Left colon (tissue), 2 donors: Measurements from ENCODE around the gene UFSP2. TPM values are rescaled to one million over a fixed set of nuclear protein-coding genes. Genes with fewer than 3 reads are reported as not detected.
A peak's percentile ranks its signal among the peaks of the same experiment; 100 is the strongest.

Experiments used
- ATAC-seq: fragments of 200-7000 bp; cut with Tn5 transposase; one replicate; pipeline ENCODE4 v1.9.1; 2020; ENCODE audit warnings: mild to moderate bottlenecking, moderate library complexity
- DNase-seq, 2 donors: peaks; one replicate each; pipeline ENCODE4 v3.0.0-alpha.2; 2020
- intact Hi-C, 2 donors: fragments of 100-400 bp; cut with DNase I in 1 of 2; cut with micrococcal nuclease in 1 of 2; formaldehyde crosslinking; loops; one replicate each; pipeline versions ENCODE4 v1.11.2 to v1.14.0; 2022; cut with DNase I, micrococcal nuclease
- long read RNA-seq: library from polyadenylated mRNA; unstranded; transcript quantifications from one replicate; pipeline ENCODE4 v2.0.0, GENCODE V29; 2021
- total RNA-seq, 2 donors: library from RNA; stranded (reverse); fragmentation: NEBNext Ultra II Directional; extraction: Animal tissue kit (Norgen Biotek cat#: 25700); gene quantifications; one replicate each; pipeline ENCODE4 v1.2.1, GENCODE V29; 2021
- donor health status: DM: no; HTN: no; CAD: no.
- donor health status: DM: yes; HTN: yes; CAD: no.

Gene UFSP2, protein sequence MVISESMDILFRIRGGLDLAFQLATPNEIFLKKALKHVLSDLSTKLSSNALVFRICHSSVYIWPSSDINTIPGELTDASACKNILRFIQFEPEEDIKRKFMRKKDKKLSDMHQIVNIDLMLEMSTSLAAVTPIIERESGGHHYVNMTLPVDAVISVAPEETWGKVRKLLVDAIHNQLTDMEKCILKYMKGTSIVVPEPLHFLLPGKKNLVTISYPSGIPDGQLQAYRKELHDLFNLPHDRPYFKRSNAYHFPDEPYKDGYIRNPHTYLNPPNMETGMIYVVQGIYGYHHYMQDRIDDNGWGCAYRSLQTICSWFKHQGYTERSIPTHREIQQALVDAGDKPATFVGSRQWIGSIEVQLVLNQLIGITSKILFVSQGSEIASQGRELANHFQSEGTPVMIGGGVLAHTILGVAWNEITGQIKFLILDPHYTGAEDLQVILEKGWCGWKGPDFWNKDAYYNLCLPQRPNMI
- 10 to 100 TPM; 20.5 to 26.1 TPM for total RNA-seq
- long read RNA-seq, transcript UFSP2-201 (12 exons, 1,630 nt), result major isoform, 20 of 22 reads
- long read RNA-seq, partial matches to known transcripts, result 0 of 22 reads
- long read RNA-seq, other reads (novel, unspliced or antisense), result 2 of 22 reads

DNA sequence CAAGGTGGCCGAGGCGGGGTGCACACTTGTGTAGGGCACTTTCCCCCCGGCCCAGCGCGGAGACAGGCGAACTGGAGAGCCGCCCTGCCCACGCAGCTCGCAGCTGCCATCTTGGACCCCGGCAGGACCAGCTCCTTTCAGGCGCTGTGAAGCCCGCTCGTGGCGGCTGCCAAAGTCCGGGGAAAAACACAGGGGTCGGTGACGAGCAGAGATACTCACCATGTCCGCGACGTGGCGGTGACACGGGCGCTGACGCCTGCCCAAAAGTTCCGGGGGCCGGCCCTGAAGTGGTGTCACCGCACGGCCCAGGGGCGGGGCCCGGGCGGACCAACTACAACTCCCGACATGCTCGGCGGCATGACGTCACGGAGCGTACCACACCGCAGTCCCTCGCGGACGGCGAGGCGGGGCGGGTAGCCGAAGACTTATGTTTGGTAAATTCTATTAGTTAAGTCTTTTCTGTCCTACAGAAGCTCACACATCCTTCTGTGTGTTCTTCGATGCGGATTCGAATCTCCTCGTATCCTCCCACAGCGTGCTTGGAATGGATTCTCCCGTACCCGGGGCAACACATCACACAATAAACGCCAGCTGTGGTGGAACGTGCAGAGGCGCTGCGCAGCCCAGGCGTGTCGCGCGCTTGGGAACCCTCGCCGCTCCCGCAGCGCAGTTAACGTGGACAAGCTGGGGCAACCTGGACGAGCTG, at the start of gene UFSP2:
UFSP2 (minus strand) TSS at position 318 of the 706 bp plus-strand sequence; CDS start at position 222, 96 bp downstream.
- intact Hi-C loops, result no loop called here
- DNase-seq, result peak; percentile 84 to 93

DNA sequence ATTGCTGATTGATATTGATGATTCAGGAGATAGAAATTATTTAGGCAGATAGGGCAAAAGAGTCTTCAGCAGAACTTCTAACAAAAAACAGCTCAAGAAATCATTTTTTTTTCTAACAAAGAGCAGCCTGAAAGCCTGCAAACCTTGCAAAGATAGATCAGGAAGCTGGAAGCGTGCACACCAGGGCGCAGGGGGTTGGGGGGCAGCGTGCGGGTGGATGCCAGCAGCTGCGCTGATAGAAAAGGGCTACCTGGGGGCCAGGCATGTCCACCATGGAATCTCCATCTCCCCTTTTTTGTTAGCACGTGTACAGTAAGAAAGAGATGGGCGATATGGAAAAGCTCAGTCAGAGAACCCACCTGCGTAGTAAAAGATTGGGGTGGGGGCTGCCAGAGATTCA, 47.5 kb upstream of the UFSP2 start:
- intact Hi-C loops, result no loop called here
- no peak for DNase-seq
- no peak for ATAC-seq

More for the DNA sequence above, at the start of gene UFSP2:
- peak; percentile 95 for ATAC-seq

DNA sequence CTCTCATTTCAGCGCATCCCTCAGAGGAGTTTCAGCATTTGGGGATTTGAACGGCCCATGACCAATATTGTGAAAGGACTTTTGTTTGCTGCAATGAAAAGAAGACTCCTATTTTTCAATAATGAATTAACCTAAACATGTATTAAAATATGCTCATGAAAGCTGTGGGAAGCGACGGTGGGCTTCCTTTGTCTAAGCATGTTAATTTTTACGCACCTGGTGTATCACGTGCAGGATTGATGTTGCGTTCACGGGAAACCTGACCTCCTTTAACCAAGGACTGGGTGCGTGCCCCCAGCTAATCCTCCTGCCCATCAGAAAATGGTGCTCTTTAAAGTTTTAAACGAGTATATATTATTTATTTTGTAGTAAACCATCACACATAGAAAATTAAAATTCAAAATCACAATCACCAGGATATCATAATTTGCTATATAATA, 46.4 kb upstream of the UFSP2 start:
- intact Hi-C loops, result no loop called here
- ATAC-seq (no peak), DNase-seq (peak in 1 of 2 donors; percentile 17)

DNA sequence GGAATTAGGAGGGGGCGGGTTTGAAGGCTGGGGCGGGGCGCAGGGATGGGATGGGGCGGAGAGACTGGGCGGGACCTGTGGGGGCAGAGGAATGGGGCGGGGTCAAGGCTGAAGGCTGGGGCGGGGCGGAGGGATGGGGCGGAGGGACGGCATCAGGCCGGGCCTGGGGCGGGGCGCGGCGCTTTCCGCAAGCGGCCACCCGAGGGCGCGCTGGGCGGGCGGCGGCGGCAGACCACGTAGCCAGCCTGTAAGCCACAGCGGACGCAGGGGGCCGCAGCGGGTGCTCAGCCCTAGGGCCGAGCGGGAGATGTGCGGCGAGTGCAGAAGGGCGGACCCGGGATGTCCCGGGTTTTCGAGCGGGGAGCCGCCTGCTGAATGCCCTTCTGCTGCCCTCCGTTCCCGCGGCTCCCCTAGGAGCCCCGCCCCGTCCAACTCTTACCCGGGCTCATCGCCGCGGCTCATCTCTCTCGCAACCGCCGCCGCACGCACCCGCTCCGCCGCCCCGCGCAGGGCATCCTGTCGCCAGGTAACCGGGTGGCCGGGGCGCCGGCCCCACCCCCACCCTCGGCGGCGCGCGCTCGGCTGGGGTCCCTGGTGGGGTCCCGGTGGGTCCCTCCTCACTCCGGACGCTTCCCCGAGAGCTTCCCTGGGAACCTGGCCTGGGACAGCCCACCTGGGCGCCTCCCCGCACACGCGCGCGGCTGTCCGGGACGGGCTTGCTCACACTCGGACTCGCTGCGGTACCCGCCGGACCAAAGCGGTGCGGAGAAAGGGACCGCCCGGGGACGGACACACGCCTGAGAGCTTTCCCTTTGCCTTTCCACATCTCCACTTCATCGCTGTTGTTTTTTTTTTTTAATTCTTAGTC, 45.7 kb upstream of the UFSP2 start, which contains the start of gene CCDC110:
CCDC110 (minus strand) TSS at position 499 of the 868 bp plus-strand sequence; CDS start at position 449, 50 bp downstream.
- DNase-seq (peak; percentile 92 to 97), ATAC-seq (peak; percentile 97)
- intact Hi-C loops, result no loop called here

DNA sequence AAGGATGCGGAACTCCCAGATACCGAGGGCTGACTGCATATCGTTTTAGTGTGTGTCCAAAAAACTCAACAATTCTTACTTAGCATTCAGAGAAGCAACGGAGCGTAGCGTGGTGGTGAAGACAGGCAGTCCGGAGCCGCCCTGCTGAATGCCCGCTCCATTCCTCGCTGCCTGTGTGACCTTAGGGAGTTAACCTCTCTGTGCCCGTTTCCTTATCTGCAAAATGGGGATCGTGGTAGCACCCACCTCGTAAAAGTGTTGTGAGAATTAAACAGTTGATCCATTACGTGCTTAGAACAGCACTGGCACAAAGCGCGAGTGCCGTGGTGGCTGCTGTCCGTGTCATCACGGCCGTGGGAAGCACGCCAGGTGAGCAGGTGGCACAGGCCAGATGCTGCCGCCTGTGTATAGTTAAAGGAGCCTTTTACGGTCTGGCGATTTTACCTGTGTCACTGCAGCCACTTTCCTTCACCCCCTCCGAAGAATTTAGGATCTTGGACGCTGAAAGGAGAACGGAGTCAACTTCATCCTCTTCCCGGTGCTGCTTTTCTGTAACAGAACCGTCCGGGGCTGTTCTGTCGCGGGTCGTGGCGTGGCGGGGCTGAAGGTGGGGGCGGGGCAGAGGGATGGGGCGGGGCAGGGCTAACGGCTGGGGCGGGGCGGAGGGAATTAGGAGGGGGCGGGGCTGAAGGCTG, 44.9 kb upstream of the UFSP2 start:
- DNase-seq (peak; percentile 74 to 82), ATAC-seq (peak; percentile 58)
- intact Hi-C loops, result no loop called here

DNA sequence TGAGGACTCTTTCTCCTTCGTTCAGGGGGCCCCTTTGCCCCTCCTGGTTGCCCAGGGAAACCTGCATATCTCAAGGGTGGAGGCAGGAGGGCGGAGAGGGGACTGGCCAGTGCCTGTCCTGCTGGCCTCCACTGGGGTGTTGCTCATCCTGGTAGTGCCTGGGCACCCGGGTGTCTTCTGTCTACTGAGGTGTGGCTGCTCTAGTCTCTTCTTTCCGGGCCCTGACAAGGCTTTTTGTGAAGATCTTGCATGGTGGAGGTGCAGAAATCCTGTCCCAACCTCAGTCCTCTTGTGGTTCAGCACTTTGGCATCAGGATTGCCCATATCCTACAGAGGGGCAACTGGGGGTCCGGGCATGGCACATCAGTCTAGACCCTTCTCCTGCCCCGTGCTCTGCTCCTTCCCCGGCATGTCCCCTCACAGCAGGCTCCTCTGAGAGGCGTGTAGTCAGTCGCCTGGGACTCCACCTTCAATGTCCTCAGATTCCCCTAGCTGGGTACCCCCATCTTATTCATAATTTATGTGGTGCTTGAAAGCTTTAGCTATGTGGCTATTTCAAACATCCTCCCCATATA, 43.9 kb upstream of the UFSP2 start:
- ATAC-seq (no peak), DNase-seq (peak in 1 of 2 donors; percentile 11)
- intact Hi-C loops, result no loop called here

DNA sequence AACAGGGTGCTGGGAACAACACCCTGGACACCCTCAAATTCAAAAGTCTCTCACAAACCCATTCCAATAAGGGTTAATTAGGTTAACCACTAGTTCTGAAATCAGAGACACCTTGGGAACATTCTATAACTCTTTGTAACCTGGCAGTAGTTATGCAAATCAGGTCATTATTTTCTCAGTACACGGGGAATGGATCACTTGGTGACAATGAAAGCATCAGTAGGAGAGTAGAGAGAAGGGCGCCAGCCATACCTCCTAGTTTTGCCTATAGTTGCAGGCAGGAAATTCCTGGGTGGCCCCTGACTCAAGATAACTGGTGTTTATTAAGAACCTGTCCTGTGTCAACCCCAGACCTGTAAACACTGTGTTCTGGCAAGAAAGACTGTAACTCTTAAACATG, 43.2 kb upstream of the UFSP2 start:
- ATAC-seq (no peak), DNase-seq (no peak)
- intact Hi-C loops, result no loop called here

DNA sequence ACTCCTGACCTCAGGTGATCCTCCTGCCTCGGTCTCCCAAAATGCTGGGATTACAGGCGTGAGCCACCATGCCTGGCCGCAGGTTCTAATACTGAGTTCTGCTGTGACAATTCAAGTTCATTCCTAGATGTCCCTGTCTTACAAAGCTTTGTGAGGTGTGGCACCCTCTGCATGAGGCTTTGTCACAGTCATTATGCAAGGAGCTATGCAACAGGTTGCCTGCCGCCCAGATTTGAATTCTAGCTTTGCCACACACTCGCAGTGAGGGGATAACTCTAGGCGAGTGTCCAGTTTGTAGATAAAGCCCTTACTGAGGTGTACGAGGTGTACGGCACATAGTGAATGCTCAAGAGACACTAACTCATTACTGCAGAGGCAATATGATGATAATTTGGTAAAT, 42.2 kb upstream of the UFSP2 start:
- intact Hi-C loops, result no loop called here
- ATAC-seq, result no peak

DNA sequence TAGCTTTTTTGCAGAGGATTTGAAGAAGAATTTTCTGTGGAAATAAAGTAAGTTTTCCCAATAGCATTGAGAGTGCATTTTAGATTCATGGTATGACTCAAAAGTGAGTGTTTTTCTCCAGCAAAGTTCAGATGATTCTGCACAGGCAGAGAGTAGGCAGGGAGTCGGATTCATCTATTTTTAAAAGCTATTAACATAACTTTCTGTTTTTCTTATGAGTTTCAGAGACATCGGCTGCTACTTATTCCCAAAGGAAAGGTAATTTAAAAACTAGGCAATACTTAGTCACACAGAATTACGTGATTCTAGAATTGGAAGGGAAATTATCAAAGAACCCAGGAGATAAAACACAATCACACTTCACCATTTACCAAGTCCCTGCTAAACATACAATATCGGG, 41.3 kb upstream of the UFSP2 start:
- no peak for ATAC-seq
- intact Hi-C loops, result no loop called here

More for the DNA sequence above, 42.2 kb upstream of the UFSP2 start:
- DNase-seq, result no peak

DNA sequence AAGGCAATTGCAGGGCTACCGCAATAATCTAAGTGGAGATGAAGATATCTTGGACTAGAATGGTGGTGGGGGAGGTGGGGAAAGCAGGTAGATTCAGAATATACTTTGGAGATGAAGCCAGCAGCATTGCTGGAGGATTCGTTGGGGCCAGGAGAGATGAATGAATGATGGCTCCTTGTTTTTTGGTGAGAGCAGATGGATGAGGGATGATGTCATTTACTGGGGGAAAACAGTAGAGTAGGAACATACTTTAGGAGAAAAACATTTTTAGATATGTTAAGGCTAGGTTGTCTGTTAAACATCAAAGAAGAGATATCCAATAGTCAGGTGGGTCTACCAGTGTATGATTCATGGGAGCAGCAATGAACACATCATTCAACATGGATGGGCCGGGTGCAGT, 39.9 kb upstream of the UFSP2 start:
- intact Hi-C loops, result no loop called here
- no peak for ATAC-seq
- DNase-seq, result no peak

More for the DNA sequence above, 41.3 kb upstream of the UFSP2 start:
- no peak for DNase-seq

DNA sequence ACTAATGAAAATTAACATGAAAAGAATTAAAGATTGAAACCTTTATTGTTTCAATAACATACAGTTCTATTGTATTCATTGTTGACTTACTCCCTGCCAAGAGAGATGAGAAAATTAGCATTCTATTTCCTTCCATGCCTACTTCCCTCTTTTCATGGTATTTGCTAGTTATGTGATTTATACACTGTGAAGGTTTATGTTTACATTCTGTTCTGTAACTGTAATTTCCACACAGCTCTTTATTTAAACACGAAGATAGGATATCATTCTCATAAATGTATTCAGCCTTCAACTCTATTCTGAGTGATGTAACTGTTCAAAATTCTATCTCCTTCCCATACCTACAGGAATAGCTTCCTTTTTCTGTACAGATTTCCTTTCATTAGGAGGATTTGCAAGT, 39.1 kb upstream of the UFSP2 start:
- ATAC-seq (peak; percentile 75), DNase-seq (no peak)
- intact Hi-C loops, result no loop called here

DNA sequence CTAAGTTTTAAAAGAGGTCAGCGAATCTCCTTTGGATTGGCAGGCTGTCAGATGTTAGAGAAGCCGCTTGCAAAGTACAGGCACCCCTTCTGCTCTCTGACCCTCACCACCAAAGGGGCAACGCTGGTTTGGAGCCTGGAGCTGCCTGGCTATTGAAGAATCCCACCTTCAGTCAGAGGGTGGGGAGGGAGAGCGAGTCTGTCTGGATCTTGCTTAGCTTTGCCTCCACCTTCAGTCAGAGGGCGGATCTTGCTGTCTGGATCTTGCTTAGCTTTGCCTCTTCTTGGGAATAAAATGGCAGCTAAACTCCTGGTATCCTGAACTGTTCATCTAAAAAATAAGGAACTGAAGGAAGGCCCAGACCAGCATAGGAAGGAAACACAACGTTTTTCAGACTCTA, 38.4 kb upstream of the UFSP2 start:
- intact Hi-C loops, result no loop called here
- no peak for ATAC-seq
- no peak for DNase-seq

DNA sequence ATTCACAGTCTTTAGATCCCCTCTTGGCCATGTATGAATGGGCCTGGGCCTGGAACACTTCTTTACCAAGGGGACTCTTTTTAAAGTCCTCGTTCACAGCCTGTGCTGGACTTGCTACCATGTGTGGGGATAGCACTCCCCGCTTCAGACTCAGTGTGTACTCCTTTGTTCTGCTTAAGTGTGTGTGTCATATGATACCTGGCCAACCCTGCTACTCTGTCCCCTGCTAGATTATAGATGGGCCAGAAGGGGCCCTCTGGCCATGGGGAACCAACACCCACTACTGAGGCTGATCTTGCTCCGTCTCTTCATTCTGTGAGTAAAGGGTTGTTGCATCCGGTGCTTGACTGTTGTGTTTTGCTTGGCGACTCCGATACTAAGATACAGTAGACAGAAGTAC, 37.8 kb upstream of the UFSP2 start:
- DNase-seq (no peak), ATAC-seq (no peak)
- intact Hi-C loops, result no loop called here

DNA sequence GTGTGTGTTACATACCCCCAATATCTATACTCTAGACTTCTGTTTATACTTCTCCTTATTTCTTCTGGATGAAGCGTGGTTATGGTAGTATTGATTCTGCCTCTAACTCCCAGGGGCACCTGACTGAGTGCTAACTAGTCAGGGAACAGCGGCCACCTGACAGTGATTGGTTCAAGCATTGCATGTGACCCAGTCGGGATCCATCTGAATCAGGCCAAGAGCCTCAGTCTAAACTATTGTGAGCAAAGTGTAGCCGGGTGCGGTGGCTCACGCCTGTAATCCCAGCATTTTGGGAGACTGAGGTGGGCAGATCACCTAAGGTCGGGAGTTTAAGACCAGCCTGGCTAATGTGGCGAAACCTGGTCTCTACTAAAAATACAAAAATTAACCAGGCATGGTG, 35.8 kb upstream of the UFSP2 start:
- DNase-seq (no peak), ATAC-seq (no peak)
- intact Hi-C loops, result no loop called here

DNA sequence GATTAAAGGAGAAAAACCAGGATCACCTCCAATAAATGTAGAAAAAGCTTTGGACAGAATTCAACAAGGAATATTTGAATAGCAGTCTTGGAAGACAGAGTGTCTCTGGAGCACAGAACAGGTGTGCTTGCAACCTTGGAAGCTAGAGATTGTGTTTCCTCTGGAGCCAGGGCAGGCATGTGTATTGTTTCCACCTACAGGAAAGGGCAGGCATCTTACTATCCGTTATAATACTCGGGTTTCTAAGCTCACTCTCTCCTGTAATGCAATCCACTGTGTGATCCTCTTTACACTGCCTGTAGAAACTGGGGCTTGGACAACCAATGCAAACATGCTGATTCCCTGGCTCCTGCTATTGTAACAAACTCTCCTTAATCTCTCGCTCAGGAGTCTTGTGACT, 31.4 kb upstream of the UFSP2 start:
- no peak for ATAC-seq
- intact Hi-C loops, result no loop called here
- no peak for DNase-seq

DNA sequence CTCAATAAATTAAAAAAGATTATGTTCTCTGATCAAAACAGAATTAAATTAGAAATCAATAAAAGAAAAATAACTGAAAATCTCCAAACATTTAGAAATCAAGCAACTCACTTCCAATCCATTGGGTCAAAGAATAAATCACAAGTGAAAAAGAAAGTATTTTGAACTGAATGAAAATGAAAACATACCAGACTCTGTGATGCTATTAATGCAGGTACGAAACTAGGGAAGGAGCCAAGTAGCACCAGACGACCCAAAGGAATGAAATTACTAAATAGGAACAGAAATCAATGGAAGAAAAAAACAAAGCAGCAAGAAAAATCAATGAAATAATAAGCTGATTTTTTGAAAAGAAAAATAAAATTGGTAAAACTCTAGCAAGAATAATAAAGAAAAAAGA, 30.4 kb upstream of the UFSP2 start:
- no peak for ATAC-seq

DNA sequence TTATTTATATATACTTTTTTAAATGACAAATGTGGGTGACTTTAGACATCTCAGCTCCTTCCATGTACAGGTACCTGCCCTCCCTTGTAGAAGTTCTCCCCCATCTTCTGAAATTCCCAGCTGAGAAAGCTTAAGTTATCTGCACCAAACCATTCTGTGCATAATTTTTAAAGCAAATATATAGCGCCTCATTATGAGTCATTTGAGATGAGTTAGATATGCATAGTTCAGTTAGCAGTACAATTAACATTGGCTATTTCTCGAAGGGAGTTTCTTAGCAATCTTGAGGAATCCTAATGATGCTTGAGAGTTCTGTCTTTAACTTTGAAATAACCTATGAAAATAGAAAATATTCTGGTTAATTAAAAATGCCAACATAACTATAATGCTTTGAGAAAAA, 19.4 kb upstream of the UFSP2 start:
- intact Hi-C loops, result no loop called here
- ATAC-seq (no peak), DNase-seq (no peak)

More for the DNA sequence above, 30.4 kb upstream of the UFSP2 start:
- intact Hi-C loops, result no loop called here
- no peak for DNase-seq

DNA sequence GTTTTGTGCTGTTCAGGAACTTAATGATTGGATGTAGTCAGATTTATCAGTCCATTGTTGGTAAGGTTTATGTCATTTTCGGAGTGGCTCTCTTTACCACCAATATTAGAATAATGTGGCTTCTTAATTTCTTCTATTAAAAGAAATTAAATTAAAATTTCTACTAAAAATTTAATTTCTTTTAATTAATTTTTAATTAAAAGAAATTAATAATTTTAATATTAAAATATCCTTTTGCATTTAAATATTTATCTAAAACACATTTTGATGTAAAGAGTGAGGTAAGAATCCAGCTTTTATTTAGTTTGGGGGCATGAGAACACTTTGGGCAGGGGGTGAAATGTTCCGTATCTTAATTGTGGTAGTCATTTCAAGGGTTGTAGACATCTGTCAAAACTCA, 15.7 kb upstream of the UFSP2 start:
- ATAC-seq, result no peak

More for the DNA sequence above, 15.7 kb upstream of the UFSP2 start:
- intact Hi-C loops, result no loop called here
- DNase-seq, result no peak
